GM21786 (cell line): ENCODE results near the gene KCNH4.

ENCODE experiments used
- ATAC-seq: cut with Tn5 transposase; IDR thresholded peaks from one replicate; pipeline ENCODE4 v1.9.1; 2021; ENCODE audit not compliant: unreplicated experiment

Gene KCNH4

DNA sequence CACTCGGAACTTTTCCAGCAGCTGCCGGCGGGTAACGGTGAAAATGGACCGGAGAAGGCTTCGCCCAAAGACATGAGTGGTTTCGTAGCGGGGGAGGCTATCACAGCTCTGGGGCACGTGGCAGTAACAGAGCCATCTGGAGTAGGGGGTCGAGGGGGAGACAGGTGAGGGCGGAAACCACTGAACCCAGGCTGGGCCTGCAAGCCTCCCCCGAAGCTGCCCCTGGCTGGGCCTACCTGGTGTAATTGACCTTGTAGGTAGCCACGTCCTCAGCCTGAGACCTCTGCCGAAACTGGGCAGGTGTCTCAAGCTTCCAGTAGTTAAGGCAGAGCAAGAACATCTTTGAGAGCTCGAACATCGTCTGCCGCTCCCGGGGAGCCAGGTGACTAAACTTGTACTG is 61.6 kb downstream of the KCNH4 start:
- ATAC-seq = no peak

DNA sequence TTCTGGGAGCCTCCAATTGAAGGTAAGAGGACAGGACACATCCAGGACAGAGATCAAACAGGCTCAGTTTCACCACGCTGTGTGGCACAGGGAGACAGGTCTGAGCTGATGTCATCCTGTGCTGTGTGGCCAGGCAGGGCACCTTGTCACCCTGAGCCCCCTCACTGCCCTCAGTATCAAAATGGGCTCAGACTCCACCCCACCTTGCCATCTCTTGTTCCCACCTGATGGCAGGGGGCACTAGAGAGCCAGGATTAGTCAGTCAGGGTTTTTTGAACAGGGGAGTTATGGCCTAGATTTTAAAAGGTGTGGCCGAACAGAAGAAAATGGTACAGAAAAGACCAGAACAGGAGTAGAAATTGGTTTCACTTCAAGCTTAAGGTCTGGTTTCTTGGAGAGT is 62.4 kb downstream of the KCNH4 start:
- ATAC-seq = no peak

DNA sequence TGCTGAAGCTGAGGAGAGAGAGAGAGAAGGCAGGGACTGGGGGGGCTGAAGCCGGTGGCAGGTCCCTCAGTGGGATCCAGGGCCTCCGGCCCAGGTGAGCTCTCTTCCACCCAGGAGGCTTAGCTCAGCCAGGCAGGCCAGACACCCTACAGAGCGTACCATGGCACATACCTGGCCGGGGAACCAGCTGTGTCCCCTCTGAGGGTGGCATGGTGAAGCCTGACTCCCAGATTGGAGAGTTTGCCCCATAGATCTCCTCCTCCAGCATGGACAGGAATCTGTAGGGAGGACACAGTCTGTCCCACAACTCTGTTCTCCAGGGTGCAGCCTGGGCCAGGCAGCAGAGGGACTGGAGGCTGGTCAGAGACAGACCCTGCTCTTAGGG is 62.8 kb downstream of the KCNH4 start:
- no peak for ATAC-seq

- ATAC-seq = no peak
Observed at GRCh38 chr17:42117397-42118125, 63.4 kb downstream of the KCNH4 start.

DNA sequence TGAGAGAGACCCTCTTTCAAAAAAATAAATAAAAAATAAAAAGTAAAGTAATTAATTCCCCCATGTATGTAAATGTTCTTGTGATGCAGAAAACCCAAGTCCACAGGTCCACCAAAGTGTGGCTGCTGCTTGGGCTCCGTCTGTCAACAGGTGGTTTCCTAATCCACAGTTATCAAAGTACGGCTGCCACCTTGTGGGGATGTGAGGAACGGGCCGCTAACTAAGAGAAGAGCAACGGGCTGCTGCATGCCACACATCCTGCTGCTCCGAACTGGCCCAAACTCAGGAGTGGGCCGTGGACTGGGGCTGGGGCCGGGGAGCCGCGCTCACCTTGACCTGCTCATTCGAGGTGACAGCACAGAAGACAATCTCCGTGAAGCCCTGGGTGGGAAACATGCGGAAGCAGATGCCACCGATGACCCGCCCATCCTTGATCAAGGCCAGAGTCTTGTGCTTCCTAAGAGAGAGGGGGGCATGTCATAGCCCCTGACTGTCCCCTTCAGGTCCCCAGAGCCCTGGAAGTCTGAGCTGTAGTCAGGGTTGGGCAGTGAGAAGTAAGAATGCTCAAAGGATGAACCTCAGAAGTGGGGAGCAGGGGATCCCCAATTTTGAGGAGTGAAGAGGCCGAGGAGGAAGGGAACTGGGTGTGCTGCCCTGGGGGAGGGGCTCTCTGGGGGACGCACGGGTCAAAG is 64.1 kb downstream of the KCNH4 start:
- no peak for ATAC-seq

DNA sequence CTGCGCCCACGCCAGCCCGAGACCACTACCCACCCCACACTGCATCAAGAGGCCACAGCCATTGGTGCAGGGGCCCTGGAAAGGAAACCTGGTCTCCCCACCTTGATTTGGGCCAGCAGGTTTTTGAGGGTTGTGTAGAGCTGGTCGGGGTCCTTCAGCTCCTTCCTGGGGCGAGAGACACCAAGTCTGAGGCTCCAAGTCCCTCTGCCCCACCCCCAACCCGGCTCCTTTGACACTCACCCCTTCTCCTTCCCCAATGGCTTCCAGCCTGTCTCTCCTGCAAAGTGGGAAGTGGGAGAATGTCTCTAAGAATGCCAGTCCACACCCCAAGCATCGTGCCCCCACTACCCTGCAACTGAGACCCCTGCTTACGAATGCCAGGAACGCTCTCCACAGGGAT is 66.8 kb downstream of the KCNH4 start:
- ATAC-seq = no peak

GRCh38 chr17:42113293-42114069 is 67.5 kb downstream of the KCNH4 start:
- ATAC-seq = no peak

DNA sequence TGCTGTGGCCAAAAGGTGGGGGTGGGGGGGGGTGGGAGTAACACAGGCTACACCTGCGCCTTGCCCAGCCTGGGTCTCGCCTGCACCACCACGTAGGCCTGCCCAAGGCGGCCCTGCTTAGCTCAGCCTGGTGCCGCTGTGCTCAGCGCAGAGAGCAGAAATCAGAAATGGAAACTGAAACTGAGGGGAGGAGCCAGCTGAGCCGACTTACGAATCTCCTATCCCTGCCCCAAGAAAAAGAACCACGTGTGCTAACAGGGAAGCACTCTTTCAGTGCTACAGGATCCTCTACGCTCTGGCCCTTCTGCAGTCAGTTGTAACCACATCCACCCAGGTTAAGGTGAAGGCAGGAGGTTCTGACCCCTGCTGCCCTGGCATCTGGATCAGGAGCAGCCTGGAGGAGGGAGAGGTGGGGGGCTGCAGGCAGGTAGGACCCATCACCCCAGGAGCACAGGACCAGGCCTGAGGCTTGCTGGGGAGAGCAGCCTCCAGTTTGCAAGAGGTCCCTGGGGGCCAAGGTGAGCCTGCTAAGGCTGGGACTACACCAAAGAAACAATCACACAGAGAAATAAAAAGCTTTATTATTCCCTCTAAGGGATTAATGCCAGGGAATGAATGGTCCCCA is 68.3 kb downstream of the KCNH4 start, which contains the start of gene DHX58:
Gene DHX58, minus strand, starts transcription at position 163 of the 625 bp plus-strand sequence. CDS start 822 bp downstream, outside the sequence.
- ATAC-seq = peak; percentile 56

- ATAC-seq = no peak
Observed at GRCh38 chr17:42111871-42112551, 68.9 kb downstream of the KCNH4 start.

DNA sequence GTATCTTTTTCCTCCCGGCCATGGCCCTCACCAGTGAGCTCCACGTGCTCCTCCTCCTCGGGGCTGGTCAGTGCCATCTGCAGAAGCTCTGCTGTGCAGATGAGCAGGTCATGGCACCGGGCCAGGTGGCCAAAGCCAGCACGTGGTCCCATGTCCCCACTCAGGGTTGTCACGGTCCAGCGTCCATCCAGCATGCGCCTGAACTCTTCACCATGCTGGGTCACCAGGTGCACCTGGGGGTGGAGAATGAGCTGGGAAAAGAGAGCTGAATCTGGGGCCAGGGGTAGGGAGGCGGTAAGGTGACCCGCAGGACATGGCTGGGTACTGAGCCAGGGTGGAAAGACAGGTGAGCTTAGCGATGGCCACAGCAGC is 69.7 kb downstream of the KCNH4 start:
- ATAC-seq = no peak

DNA sequence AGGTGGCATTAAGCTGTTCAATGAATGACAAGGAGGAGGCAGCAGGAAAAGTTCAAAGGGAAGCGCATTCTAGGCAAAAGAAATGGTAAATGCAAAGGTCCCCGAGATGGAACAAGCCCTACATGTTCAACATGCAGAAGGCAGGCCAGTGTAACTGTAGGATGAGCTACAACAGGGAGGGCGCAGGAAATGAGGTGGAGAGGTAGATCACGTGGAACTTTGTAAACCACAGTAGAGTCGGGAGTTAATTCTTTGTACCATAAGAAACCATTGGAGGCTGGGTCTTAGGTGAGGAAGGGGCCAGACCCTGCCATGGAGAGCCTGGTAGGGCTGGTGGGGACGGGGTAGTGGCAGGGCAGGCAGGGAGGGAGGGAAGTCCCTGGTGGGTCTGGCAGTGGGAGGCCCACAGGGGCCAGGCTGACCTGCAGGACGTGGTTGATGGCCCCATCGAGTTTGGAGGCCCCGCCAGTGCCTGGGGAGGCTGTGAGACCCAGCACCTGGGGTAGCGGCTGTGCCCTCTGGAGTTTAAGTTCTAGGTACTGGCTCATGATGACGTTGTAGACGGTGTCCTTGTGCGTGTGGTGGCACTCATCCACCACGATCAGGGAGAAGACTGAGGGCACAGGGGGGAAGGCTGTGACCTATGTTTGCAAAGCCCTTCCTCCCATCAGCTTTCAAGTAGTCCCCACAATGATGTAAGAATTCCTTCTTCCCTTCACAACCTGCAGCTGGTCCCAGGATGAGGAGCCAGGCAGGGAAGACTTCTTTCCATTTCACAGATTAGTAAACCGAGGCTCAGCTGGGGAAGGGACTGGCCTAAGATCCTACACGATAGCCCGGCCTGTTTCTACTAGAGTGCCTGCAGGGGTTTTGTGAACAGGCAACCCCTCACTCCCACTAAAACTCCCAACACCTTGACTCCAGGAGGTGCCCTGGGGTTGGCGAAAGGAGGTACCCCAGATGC is 70.4 kb downstream of the KCNH4 start:
- ATAC-seq = no peak

DNA sequence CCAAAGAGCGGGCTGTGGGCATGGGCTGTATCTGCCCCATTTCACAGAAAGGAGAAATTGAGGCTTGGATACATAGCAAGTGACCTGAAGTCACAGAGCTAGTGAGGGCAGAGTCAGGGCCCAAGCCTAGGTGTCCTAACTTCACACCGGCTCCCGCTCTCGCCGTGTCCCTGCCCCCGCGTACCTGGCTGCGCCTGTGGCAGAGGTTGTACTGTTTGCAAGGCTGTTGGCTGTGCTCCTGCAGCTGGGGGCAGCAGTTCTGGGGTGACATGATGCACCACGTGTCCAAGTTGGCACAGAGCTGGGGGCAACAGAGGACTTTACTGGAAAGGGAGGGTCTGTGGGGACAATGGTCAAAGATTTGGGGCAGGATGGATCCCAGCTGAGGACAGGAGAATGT is 71.9 kb downstream of the KCNH4 start:
- no peak for ATAC-seq

- peak; percentile 66 for ATAC-seq
Observed at GRCh38 chr17:42107597-42108576, 73.1 kb downstream of the KCNH4 start.

DNA sequence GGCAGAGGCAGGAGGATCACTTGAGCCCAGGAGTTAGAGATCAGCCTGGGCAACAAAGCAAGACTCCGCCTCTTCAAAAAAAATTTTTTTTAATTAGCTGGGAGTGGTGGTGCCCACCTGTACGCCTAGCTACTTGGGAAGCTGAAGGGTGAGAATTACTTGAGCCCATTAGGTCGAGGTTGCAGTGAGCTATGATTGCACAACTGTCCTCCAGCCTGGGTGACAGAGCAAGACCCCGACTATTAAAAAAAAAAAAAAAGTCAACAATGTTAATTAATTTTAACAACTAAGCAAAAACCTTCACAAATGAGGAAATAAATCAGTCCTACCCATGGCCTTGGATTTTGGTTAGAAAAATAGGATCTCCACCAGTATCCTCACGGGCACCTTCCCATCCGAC is 73.8 kb downstream of the KCNH4 start:
- no peak for ATAC-seq
